DND-41 (cell line): ENCODE results near the gene RAMP3.

ENCODE experiments used
- CTCF ChIP-seq: IDR thresholded peaks from 2 replicates; pipeline ENCODE4 v1.5.1; 2012; ENCODE audit warnings: borderline replicate concordance, low read length, moderate library complexity, mild to moderate bottlenecking; ENCODE audit not compliant: poor library complexity, severe bottlenecking; ENCODE audit errors: extremely low read depth
- EZH2 ChIP-seq: IDR thresholded peaks from 3 replicates; pipeline ENCODE4 v1.6.1; 2012; ENCODE audit warnings: borderline replicate concordance, low read depth, mild to moderate bottlenecking, moderate library complexity, low read length, inconsistent platforms; ENCODE audit not compliant: severe bottlenecking

- TF ChIP-seq CTCF: no peak
- no peak for TF ChIP-seq EZH2
Observed at GRCh38 chr7:45161138-45161537, 3.5 kb downstream of the RAMP3 start.
